Neural cell (in vitro differentiated cells): ENCODE data around the gene LEF1. TPM values are rescaled to one million over a fixed set of nuclear protein-coding genes. Genes with fewer than 3 reads are reported as not detected.

Experiments used
- H2AFZ ChIP-seq: fragments of 200-600, 300-800 bp; sonication (generic), shearing (Covaris generic); 2 replicates; pipeline ENCODE4 v1.6.0; 2014; ENCODE audit warnings: low read depth, mild to moderate bottlenecking, antibody characterized with exemption, low read length, moderate library complexity
- H3F3A ChIP-seq: fragments of 200-600 bp; shearing (Covaris generic); 2 replicates; pipeline ENCODE4 v1.6.1; 2016; ENCODE audit warnings: mild to moderate bottlenecking, moderate library complexity, mixed read lengths, antibody characterized with exemption, low read length; ENCODE audit not compliant: insufficient read depth, poor library complexity, severe bottlenecking
- H3K27ac ChIP-seq: fragments of 200-600, 300-800 bp; sonication (generic), shearing (Covaris generic); 2 replicates; pipeline ENCODE4 v1.5.1; 2014; ENCODE audit warnings: mild to moderate bottlenecking, low read length, moderate library complexity
- H3K27me3 ChIP-seq: fragments of 300-800, 200-600 bp; sonication (generic), shearing (Covaris generic); 2 replicates; pipeline ENCODE4 v1.6.0; 2014; ENCODE audit warnings: mild to moderate bottlenecking, low read depth, low read length, moderate library complexity; ENCODE audit not compliant: insufficient read depth
- H3K36me3 ChIP-seq: fragments of 300-800, 200-600 bp; sonication (generic), shearing (Covaris generic); 2 replicates; pipeline ENCODE4 v1.5.1; 2014; ENCODE audit warnings: mild to moderate bottlenecking, antibody characterized with exemption, low read length, moderate library complexity; ENCODE audit not compliant: insufficient read depth
- H3K4me2 ChIP-seq: fragments of 300-800, 200-600 bp; sonication (generic), shearing (Covaris generic); 2 replicates; pipeline ENCODE4 v1.6.0; 2014; ENCODE audit warnings: mild to moderate bottlenecking, low read length
- H3K4me3 ChIP-seq: fragments of 300-800, 200-600 bp; sonication (generic), shearing (Covaris generic); 2 replicates; pipeline ENCODE4 v1.5.1; 2014; ENCODE audit warnings: mild to moderate bottlenecking, low read length, moderate library complexity
- H3K79me2 ChIP-seq: fragments of 200-600 bp; shearing (Covaris generic); replicated peaks from 2 replicates; pipeline ENCODE4 v1.6.0; 2014; ENCODE audit warnings: mild to moderate bottlenecking, low read length, moderate library complexity; ENCODE audit not compliant: insufficient read depth
- H3K9ac ChIP-seq: fragments of 300-800, 200-600 bp; sonication (generic), shearing (Covaris generic); 2 replicates; pipeline ENCODE4 v1.6.1; 2016; ENCODE audit warnings: mild to moderate bottlenecking, low read length, mixed read lengths
- H3K9me2 ChIP-seq: fragments of 200-600 bp; shearing (Covaris generic); 2 replicates; pipeline ENCODE4 v1.6.1; 2016; ENCODE audit warnings: mild to moderate bottlenecking, low read length, mixed read lengths; ENCODE audit not compliant: insufficient read depth
- H3K9me3 ChIP-seq: fragments of 200-600, 300-800 bp; sonication (generic), shearing (Covaris generic); 2 replicates; pipeline ENCODE4 v1.6.1; 2016; ENCODE audit warnings: mild to moderate bottlenecking, mixed run types, low read length, moderate library complexity, mixed read lengths
- H4K20me1 ChIP-seq: fragments of 200-600 bp; shearing (Covaris generic); 2 replicates; pipeline ENCODE4 v1.6.1; 2016; ENCODE audit warnings: mild to moderate bottlenecking, mixed run types; ENCODE audit not compliant: insufficient read depth
- EP300 ChIP-seq: fragments of 450-650 bp; conservative IDR thresholded peaks from 2 replicates; pipeline ENCODE4 v1.6.1; 2014; ENCODE audit warnings: antibody characterized with exemption, mild to moderate bottlenecking, moderate library complexity; ENCODE audit not compliant: poor library complexity, severe bottlenecking
- EZH2 ChIP-seq: fragments of 200-600, 300-800 bp; shearing (Covaris generic), sonication (generic); IDR thresholded peaks from 2 replicates; pipeline ENCODE4 v1.6.1; 2014; ENCODE audit warnings: antibody characterized with exemption, low read length, borderline replicate concordance, mild to moderate bottlenecking; ENCODE audit not compliant: insufficient read depth, poor library complexity, severe bottlenecking
- MXI1 ChIP-seq: fragments of 450-650 bp; conservative IDR thresholded peaks from 2 replicates; pipeline ENCODE4 v1.6.1; 2014; ENCODE audit warnings: antibody characterized with exemption, mild to moderate bottlenecking; ENCODE audit not compliant: poor library complexity, severe bottlenecking
- POLR2AphosphoS5 ChIP-seq: IDR thresholded peaks from 2 replicates; pipeline ENCODE4 v1.6.1; 2012
- RAD21 ChIP-seq: fragments of 450-650 bp; conservative IDR thresholded peaks from 2 replicates; pipeline ENCODE4 v1.6.1; 2014; ENCODE audit warnings: antibody characterized with exemption, mild to moderate bottlenecking, moderate library complexity
- SMC3 ChIP-seq: fragments of 450-650 bp; conservative IDR thresholded peaks from 2 replicates; pipeline ENCODE4 v1.6.1; 2014; ENCODE audit warnings: antibody characterized with exemption, mild to moderate bottlenecking, moderate library complexity; ENCODE audit not compliant: poor library complexity
- TAF1 ChIP-seq: IDR thresholded peaks from 2 replicates; pipeline ENCODE4 v1.6.1; 2012; ENCODE audit warnings: low read depth
- polyA plus RNA-seq: library from polyadenylated mRNA; depleted of rRNA; stranded (reverse); fragments of >200 nt; gene quantifications from 2 replicates; pipeline ENCODE4 v1.2.3, GENCODE V29; 2014
- TF ChIP-seq, protein P1 (sequence below): fragments of 450-650 bp; IDR thresholded peaks from 2 replicates; pipeline ENCODE4 v1.5.1; 2014; ENCODE audit warnings: antibody characterized with exemption, mild to moderate bottlenecking, moderate library complexity; ENCODE audit not compliant: poor library complexity, severe bottlenecking
- TF ChIP-seq, protein P2 (sequence below): IDR thresholded peaks from 2 replicates; pipeline ENCODE4 v1.6.1; 2012; ENCODE audit warnings: borderline replicate concordance

Gene LEF1
- polyA plus RNA-seq, 1 donor from 2014 or later: 0.78 TPM

DNA sequence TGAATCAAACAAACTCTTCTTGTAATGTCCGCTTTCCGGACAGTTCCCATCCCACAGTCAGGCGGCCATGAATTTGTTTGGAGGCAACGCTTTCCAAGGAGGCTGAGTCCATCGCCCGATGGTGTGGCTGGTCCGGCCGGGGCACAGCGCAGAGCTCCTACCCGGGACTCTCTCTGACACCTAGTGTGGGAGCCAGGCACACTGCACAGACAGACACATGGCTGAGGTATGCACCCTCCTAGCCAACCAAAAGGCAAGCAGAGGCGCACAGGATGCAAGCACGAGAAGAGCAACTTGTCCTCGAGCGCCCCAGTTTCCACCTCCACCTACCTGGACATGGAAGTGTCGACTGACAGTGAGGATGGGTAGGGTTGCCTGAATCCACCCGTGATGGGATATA lies 87.5 kb downstream of the LEF1 start:
- Histone ChIP-seq H3K9me2 (no peaks in the 10 kb centered on the region), H3K79me2 (no peaks in the 10 kb centered on the region), H3K9me3 (no peaks in the 10 kb centered on the region), H3F3A (no peaks in the 10 kb centered on the region), H3K4me3 (no peak overlapping the region), H3K27ac (no peak overlapping the region), H3K4me2 (no peak overlapping the region), H3K9ac (no peak overlapping the region), H3K27me3 (no peaks in the 10 kb centered on the region), H2AFZ (no peak overlapping the region), H4K20me1 (no peaks in the 10 kb centered on the region), H3K36me3 (no peaks in the 10 kb centered on the region)
- TF ChIP-seq MXI1: no peak
- TF ChIP-seq EZH2: no peak
- no peak for TF ChIP-seq EP300

DNA sequence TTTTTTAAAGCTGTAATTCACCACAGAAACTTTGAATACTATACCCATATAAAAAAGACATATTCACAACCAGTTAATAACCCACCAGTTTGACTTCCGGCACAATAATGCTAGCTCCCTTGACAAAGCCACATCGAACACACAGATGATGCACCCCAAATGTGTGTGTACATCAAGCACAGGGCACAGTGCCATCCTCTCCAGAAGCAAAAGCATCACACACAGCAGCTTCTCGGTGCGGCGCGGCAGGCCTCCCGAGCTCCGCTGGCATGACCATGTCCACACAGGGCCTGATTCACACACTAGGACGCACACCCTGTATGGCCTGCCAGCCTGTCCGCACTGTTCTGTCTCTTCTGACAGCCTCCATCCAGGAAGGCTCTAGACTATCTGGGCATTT lies 88.0 kb downstream of the LEF1 start:
- H3K27me3 ChIP-seq: no peaks in the 10 kb centered on the region
- H3K79me2 ChIP-seq: no peaks in the 10 kb centered on the region
- no peaks in the 10 kb centered on the region for H3F3A ChIP-seq
- no peak overlapping the region for H3K4me3 ChIP-seq
- H3K9me2 ChIP-seq: no peaks in the 10 kb centered on the region
- no peak overlapping the region for H3K4me2 ChIP-seq
- TF ChIP-seq EZH2 (no peak), POLR2AphosphoS5 (no peak), TAF1 (no peak), EP300 (no peak), MXI1 (no peak), SMC3 (no peak), RAD21 (no peak)
- TF ChIP-seq, protein P1, sequence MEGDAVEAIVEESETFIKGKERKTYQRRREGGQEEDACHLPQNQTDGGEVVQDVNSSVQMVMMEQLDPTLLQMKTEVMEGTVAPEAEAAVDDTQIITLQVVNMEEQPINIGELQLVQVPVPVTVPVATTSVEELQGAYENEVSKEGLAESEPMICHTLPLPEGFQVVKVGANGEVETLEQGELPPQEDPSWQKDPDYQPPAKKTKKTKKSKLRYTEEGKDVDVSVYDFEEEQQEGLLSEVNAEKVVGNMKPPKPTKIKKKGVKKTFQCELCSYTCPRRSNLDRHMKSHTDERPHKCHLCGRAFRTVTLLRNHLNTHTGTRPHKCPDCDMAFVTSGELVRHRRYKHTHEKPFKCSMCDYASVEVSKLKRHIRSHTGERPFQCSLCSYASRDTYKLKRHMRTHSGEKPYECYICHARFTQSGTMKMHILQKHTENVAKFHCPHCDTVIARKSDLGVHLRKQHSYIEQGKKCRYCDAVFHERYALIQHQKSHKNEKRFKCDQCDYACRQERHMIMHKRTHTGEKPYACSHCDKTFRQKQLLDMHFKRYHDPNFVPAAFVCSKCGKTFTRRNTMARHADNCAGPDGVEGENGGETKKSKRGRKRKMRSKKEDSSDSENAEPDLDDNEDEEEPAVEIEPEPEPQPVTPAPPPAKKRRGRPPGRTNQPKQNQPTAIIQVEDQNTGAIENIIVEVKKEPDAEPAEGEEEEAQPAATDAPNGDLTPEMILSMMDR: no peak
- TF ChIP-seq, protein P2, sequence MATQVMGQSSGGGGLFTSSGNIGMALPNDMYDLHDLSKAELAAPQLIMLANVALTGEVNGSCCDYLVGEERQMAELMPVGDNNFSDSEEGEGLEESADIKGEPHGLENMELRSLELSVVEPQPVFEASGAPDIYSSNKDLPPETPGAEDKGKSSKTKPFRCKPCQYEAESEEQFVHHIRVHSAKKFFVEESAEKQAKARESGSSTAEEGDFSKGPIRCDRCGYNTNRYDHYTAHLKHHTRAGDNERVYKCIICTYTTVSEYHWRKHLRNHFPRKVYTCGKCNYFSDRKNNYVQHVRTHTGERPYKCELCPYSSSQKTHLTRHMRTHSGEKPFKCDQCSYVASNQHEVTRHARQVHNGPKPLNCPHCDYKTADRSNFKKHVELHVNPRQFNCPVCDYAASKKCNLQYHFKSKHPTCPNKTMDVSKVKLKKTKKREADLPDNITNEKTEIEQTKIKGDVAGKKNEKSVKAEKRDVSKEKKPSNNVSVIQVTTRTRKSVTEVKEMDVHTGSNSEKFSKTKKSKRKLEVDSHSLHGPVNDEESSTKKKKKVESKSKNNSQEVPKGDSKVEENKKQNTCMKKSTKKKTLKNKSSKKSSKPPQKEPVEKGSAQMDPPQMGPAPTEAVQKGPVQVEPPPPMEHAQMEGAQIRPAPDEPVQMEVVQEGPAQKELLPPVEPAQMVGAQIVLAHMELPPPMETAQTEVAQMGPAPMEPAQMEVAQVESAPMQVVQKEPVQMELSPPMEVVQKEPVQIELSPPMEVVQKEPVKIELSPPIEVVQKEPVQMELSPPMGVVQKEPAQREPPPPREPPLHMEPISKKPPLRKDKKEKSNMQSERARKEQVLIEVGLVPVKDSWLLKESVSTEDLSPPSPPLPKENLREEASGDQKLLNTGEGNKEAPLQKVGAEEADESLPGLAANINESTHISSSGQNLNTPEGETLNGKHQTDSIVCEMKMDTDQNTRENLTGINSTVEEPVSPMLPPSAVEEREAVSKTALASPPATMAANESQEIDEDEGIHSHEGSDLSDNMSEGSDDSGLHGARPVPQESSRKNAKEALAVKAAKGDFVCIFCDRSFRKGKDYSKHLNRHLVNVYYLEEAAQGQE: no peak
- no peak overlapping the region for H3K27ac ChIP-seq
- no peak overlapping the region for H2AFZ ChIP-seq
- H3K9me3 ChIP-seq: no peaks in the 10 kb centered on the region
- no peak overlapping the region for H3K9ac ChIP-seq
- no peaks in the 10 kb centered on the region for H3K36me3 ChIP-seq
- H4K20me1 ChIP-seq: no peaks in the 10 kb centered on the region
